Heart left ventricle (tissue), 13 donors: Measurements from ENCODE around the gene TMEM181.
A peak's percentile ranks its signal among the peaks of the same experiment; 100 is the strongest.

ENCODE experiments used
- CTCF ChIP-seq, 12 donors: fragments of 200-600 bp; sonication (generic) in 4 of 12; IDR thresholded peaks; one replicate each; pipeline versions ENCODE4 v1.5.0 to v1.8.0; 2018 to 2022; ENCODE audit warnings: antibody characterized with exemption in 12 of 12, mild to moderate bottlenecking in 5 of 12
- POLR2A ChIP-seq, 2 donors: fragments of 450-650 bp; IDR thresholded peaks; one replicate each; pipeline ENCODE4 v1.6.1; 2017; ENCODE audit warnings: antibody characterized with exemption in 2 of 2, mild to moderate bottlenecking in 2 of 2, moderate library complexity in 2 of 2
- donor health status: ischemic (EF 13 %, LVEDD 7.1; RV severe dilation, severe dysfunction).
- donor health status: DM: no; HTN: yes; CAD: no.
- donor health status: DM: no; HTN: no; CAD: no.
- donor health status: ischemic (EF 25% LVEDD 6.9; RV normal size, moderate dysfunction).
- donor health status: ischemic (EF 25% LVEDD 5.7; RV mildly dilated, moderate dysfunction).
- donor health status: ischemic (EF 35%, LVEDD 5.7; RV mildly dilated, moderate dysfunction).
- donor health status: nonischemic (EF 11% LVEDD 7.7; RV severe dilation, severe dysfunction).
- donor health status: DM: yes; HTN: yes; CAD: no.
- donor health status: PGD.
- donor health status: ischemic (EF 29% LVEDD 5.4; RV normal size, mild dysfunction).
- donor health status: nonischemic (EF 23%, LVEDD 6.1; RV moderate dilation, normal function).

GRCh38 chr6:158630938-158631616, 71.2 kb downstream of the TMEM181 start:
- TF ChIP-seq POLR2A (IDR thresholded peaks at IDR 0.05): no peak
- TF ChIP-seq CTCF (IDR thresholded peaks at IDR 0.05): peak in 1 of 12 donors; percentile 8
